HL-60 (cell line): ENCODE results near the gene RFWD3.

Source experiments
- DNase-seq, 2 experiments: peaks; one replicate each; pipeline ENCODE4 v3.0.0-alpha.2; 2010 to 2020; ENCODE audit warnings: low read depth in 1 of 2, low spot score in 1 of 2
- H3K27ac ChIP-seq: fragments of 250-450 bp; sonication (Bioruptor Pico); replicated peaks from 2 replicates; pipeline ENCODE4 v1.5.1; 2020; ENCODE audit warnings: mild to moderate bottlenecking, moderate library complexity
- H3K27me3 ChIP-seq: fragments of 250-450 bp; sonication (Bioruptor Pico); 2 replicates; pipeline ENCODE4 v1.5.1; 2021; ENCODE audit warnings: mild to moderate bottlenecking, moderate library complexity; ENCODE audit not compliant: insufficient read depth, poor library complexity, severe bottlenecking
- H3K4me3 ChIP-seq: replicated peaks from 2 replicates; pipeline ENCODE4 v1.5.1; 2011; ENCODE audit warnings: mild to moderate bottlenecking, control low read depth, low read length; ENCODE audit not compliant: insufficient read depth
- CTCF ChIP-seq: IDR thresholded peaks from one replicate; pipeline ENCODE4 v1.5.1; 2011; ENCODE audit warnings: low read length, control low read depth, inconsistent platforms; ENCODE audit not compliant: insufficient read depth
- GABPA ChIP-seq: IDR thresholded peaks from 2 replicates; pipeline ENCODE4 v1.6.1; 2012; ENCODE audit warnings: low read depth
- POLR2AphosphoS5 ChIP-seq: IDR thresholded peaks from 2 replicates; pipeline ENCODE4 v1.6.1; 2012; ENCODE audit warnings: low read depth
- SPI1 ChIP-seq: IDR thresholded peaks from 2 replicates; pipeline ENCODE4 v1.6.1; 2012; ENCODE audit warnings: low read depth, mild to moderate bottlenecking, borderline replicate concordance
- TF ChIP-seq, protein P1 (sequence below): IDR thresholded peaks from 2 replicates; pipeline ENCODE4 v1.6.1; 2012; ENCODE audit warnings: low read depth; ENCODE audit not compliant: insufficient replicate concordance

Gene RFWD3

DNA sequence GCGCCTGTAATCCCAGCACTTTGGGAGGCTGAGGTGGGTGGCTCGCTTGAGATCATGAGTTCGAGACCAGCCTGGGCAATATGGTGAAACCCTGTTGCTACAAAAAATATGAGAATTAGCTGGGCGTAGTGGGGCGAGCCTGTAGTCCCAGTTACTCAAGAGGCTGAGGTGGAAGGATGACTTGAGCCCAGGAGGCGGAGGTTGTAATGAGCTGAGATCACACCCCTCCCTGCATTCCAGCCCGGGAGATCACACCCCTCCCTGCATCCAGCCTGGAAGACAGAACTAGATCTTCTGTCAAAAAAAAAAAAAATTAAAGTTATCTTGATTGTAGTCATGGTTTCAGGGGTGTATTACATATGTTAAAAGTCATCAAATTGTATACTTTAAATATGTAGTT, 33.0 kb downstream of the RFWD3 start:
- no peak for DNase-seq
- TF ChIP-seq, protein P1, sequence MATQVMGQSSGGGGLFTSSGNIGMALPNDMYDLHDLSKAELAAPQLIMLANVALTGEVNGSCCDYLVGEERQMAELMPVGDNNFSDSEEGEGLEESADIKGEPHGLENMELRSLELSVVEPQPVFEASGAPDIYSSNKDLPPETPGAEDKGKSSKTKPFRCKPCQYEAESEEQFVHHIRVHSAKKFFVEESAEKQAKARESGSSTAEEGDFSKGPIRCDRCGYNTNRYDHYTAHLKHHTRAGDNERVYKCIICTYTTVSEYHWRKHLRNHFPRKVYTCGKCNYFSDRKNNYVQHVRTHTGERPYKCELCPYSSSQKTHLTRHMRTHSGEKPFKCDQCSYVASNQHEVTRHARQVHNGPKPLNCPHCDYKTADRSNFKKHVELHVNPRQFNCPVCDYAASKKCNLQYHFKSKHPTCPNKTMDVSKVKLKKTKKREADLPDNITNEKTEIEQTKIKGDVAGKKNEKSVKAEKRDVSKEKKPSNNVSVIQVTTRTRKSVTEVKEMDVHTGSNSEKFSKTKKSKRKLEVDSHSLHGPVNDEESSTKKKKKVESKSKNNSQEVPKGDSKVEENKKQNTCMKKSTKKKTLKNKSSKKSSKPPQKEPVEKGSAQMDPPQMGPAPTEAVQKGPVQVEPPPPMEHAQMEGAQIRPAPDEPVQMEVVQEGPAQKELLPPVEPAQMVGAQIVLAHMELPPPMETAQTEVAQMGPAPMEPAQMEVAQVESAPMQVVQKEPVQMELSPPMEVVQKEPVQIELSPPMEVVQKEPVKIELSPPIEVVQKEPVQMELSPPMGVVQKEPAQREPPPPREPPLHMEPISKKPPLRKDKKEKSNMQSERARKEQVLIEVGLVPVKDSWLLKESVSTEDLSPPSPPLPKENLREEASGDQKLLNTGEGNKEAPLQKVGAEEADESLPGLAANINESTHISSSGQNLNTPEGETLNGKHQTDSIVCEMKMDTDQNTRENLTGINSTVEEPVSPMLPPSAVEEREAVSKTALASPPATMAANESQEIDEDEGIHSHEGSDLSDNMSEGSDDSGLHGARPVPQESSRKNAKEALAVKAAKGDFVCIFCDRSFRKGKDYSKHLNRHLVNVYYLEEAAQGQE: no peak
- no peak for TF ChIP-seq GABPA
- no peak for TF ChIP-seq SPI1
- no peak for TF ChIP-seq CTCF
- no peak for TF ChIP-seq POLR2AphosphoS5
- Histone ChIP-seq H3K4me3 (no peak overlapping the region), H3K27me3 (no peaks in the 10 kb centered on the region), H3K27ac (no peak overlapping the region)

GRCh38 chr16:74627506-74628220, 39.0 kb downstream of the RFWD3 start:
- Histone ChIP-seq H3K27ac (no peak overlapping the region), H3K4me3 (no peak overlapping the region), H3K27me3 (no peaks in the 10 kb centered on the region)
- DNase-seq: no peak
- TF ChIP-seq, protein P1: no peak
- TF ChIP-seq POLR2AphosphoS5: no peak
- no peak for TF ChIP-seq SPI1
- no peak for TF ChIP-seq GABPA
- no peak for TF ChIP-seq CTCF

DNA sequence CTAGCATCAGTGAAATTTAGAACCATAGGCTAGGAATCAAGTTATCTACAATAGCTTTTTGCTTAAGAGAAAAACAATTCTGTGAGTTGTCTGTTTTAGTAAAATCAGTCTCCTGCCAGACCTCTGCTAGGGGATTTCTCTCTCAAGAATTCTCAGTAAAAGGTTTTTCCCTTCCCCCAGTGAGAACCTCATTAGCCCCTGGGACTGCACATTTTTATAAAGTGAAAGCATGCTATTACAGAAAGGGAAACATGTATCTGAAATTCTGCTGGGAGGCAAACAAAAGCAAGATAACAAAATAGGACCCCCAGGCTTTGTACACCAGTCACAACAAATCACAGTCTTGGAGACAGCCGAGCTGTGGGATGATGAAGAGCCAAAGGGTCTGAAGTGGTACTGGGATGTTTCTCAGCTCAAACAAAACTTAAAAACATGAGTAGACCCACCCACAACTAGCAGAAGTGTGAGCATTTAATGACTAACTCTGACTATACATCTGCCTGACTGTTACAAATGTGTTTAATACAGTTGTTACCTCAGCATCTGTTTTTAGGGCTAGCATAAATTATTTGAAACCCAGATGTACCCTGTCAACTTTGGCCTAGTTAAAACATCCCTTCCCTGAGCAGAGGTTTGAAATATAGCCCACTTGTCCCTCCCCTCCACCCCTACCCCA, 39.8 kb downstream of the RFWD3 start:
- DNase-seq: no peak
- no peak overlapping the region for H3K4me3 ChIP-seq
- TF ChIP-seq POLR2AphosphoS5 (no peak), SPI1 (no peak), CTCF (no peak), GABPA (no peak)
- TF ChIP-seq, protein P1: no peak
- no peaks in the 10 kb centered on the region for H3K27me3 ChIP-seq
- H3K27ac ChIP-seq: no peak overlapping the region
